HG02763 (cell line): ENCODE results near the gene UBXN7.
"Not testable (repeated sequence)": the region's sequence is repeated elsewhere in the genome, so short reads cannot be mapped to it uniquely, and the experiment has no call there.

Source experiments
- ATAC-seq: cut with Tn5 transposase; IDR thresholded peaks from one replicate; pipeline ENCODE4 v1.9.1; 2021; ENCODE audit warnings: mild to moderate bottlenecking, moderate library complexity; ENCODE audit not compliant: unreplicated experiment

Gene UBXN7

GRCh38 chr3:196432137-196432879 lies at the start of gene UBXN7:
TSS of gene UBXN7 (minus strand) at chr3:196432427. CDS start at chr3:196432399, 28 bp downstream.
- ATAC-seq, result peak; percentile 77

GRCh38 chr3:196477678-196478077 lies 45.5 kb upstream of the UBXN7 start:
- no peak for ATAC-seq

- ATAC-seq, result no peak
Observed at GRCh38 chr3:196472286-196472685, 40.1 kb upstream of the UBXN7 start.

- ATAC-seq, result no peak
Observed at GRCh38 chr3:196471551-196471950, 39.3 kb upstream of the UBXN7 start.

- not testable (repeated sequence) for ATAC-seq
Observed at GRCh38 chr3:196470182-196470581, 38.0 kb upstream of the UBXN7 start.

- no peak for ATAC-seq
Observed at GRCh38 chr3:196463804-196464203, 31.6 kb upstream of the UBXN7 start.

GRCh38 chr3:196463478-196463756 lies 31.2 kb upstream of the UBXN7 start:
- ATAC-seq, result no peak

- not testable (repeated sequence) for ATAC-seq
Observed at GRCh38 chr3:196462680-196463477, 30.7 kb upstream of the UBXN7 start.

- ATAC-seq, result no peak
Observed at GRCh38 chr3:196458063-196458462, 25.8 kb upstream of the UBXN7 start.

GRCh38 chr3:196457470-196457869 lies 25.2 kb upstream of the UBXN7 start:
- ATAC-seq, result not testable (repeated sequence)

GRCh38 chr3:196454935-196455334 lies 22.7 kb upstream of the UBXN7 start:
- no peak for ATAC-seq

GRCh38 chr3:196445391-196445790 lies 13.2 kb upstream of the UBXN7 start:
- not testable (repeated sequence) for ATAC-seq

GRCh38 chr3:196444500-196444894 lies 12.3 kb upstream of the UBXN7 start:
- no peak for ATAC-seq

- no peak for ATAC-seq
Observed at GRCh38 chr3:196440696-196441095, 8.5 kb upstream of the UBXN7 start.

- no peak for ATAC-seq
Observed at GRCh38 chr3:196440041-196440537, 7.9 kb upstream of the UBXN7 start.

- peak; percentile 28 for ATAC-seq
Observed at GRCh38 chr3:196431181-196432136, 768 bp downstream of the UBXN7 start.

- ATAC-seq, result no peak
Observed at GRCh38 chr3:196428041-196428440, 4.2 kb downstream of the UBXN7 start.

GRCh38 chr3:196424421-196424820 lies 7.8 kb downstream of the UBXN7 start:
- ATAC-seq, result not testable (repeated sequence)

- ATAC-seq, result no peak
Observed at GRCh38 chr3:196423044-196423781, 9.0 kb downstream of the UBXN7 start.

GRCh38 chr3:196421668-196422067 lies 10.6 kb downstream of the UBXN7 start:
- ATAC-seq, result not testable (repeated sequence)
